Left colon (tissue), 2 donors: ENCODE measurements around the gene SLC52A3. TPM values are rescaled to one million over a fixed set of nuclear protein-coding genes. Genes with fewer than 3 reads are reported as not detected.
"Not testable (repeated sequence)": the region's sequence is repeated elsewhere in the genome, so short reads cannot be mapped to it uniquely, and the experiment has no call there.

ENCODE experiments used
- ATAC-seq: fragments of 200-7000 bp; cut with Tn5 transposase; one replicate; pipeline ENCODE4 v1.9.1; 2020; ENCODE audit warnings: mild to moderate bottlenecking, moderate library complexity
- DNase-seq, 2 donors: peaks; one replicate each; pipeline ENCODE4 v3.0.0-alpha.2; 2020
- intact Hi-C, 2 donors: fragments of 100-400 bp; cut with DNase I in 1 of 2; cut with micrococcal nuclease in 1 of 2; formaldehyde crosslinking; loops; one replicate each; pipeline versions ENCODE4 v1.11.2 to v1.14.0; 2022; cut with DNase I, micrococcal nuclease
- total RNA-seq, 2 donors: library from RNA; stranded (reverse); fragmentation: NEBNext Ultra II Directional; extraction: Animal tissue kit (Norgen Biotek cat#: 25700); gene quantifications; one replicate each; pipeline ENCODE4 v1.2.1, GENCODE V29; 2021
- donor health status: DM: no; HTN: no; CAD: no.
- donor health status: DM: yes; HTN: yes; CAD: no.

The SLC52A3 gene
- total RNA-seq, 2 donors from 2014 or later = 22.1 to 22.8 TPM

DNA sequence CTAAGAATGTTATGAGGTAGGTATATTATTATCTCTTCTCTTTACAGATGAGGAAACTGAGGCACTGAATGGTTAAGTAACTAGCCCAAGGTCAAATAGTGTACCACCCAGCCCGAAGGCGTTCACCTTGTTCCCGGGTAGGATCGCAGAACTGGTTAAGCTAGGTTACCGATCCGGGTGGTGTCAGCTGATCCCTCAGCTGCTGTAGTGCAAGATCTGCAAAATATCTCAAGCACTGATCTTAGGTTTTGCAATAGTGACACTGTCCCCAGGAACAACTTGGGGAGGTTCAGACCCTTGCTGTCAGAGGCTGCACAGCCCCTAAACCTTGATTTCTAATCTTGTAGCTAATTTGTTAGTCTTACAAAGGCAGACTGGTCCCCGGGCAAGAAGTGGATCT, 28.1 kb downstream of the SLC52A3 start:
- ATAC-seq (no peak), DNase-seq (no peak)
- intact Hi-C loops = loop anchor here in 1 of 2 donors (5.0 kb wide), 1 partner anchor 178 kb away; no protein-coding TSS in a partner anchor

GRCh38 chr20:739736-740135, 28.6 kb downstream of the SLC52A3 start:
- ATAC-seq = no peak

GRCh38 chr20:733861-734260, 34.4 kb downstream of the SLC52A3 start:
- no peak for ATAC-seq
- intact Hi-C loops = no loop called here

More at GRCh38 chr20:739736-740135, 28.6 kb downstream of the SLC52A3 start:
- DNase-seq = no peak
- intact Hi-C loops = loop anchor here in 1 of 2 donors (5.0 kb wide), 1 partner anchor 177 kb away; no protein-coding TSS in a partner anchor

DNA sequence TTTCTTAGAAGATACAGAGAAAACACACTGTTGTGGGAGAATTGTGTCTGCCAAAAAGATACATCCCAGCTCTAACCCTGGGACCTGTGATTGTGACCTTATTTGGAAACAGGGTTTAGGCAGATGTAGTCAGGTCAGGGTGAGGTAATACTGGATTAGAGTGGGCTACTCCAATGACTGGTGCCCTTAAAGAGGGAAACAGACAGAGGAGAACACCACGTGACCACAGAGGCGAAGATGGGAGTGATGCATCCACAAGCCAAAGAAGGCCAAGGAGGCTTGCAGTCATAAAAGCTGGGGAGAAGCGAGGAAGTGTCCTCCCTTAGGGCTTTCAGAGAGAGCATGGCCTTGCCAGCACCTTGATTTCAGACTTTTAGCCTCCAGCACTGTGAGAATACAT, 35.6 kb downstream of the SLC52A3 start:
- no peak for DNase-seq
- intact Hi-C loops = no loop called here
- ATAC-seq = no peak

More at GRCh38 chr20:733861-734260, 34.4 kb downstream of the SLC52A3 start:
- DNase-seq = no peak

DNA sequence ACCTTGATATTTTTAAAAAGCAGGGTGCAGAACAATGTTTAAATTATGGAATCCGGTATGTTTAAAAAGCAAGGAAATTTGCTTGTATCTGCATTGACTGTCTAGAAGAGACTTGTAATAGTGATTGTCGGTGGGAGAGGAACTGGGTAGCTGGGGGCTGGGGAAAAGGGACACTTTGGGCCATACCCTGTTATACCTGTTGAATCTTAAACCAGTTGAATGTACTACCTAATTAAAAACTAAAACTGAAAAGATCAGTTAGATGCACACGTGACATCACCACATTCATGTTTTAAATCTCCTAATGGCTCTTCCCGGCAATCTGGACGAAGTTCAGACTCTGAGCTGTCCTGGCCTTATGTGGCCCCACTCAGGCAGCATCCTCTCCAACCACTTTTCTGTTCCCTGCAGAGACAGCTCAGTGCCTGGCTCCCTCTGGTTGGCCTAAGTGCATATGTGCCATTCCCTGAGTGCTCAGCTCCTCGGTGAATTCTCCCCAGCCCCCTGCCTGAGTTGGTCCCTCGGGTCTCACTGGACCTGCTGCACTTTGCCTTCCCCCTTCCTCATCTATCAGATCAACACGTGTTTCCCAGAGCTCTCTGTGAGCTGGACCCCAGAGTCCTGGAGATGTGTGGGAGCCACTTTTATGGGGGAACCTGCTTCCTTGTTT, 36.3 kb downstream of the SLC52A3 start:
- ATAC-seq (no peak), DNase-seq (no peak)
- intact Hi-C loops = no loop called here

GRCh38 chr20:730005-730404, 38.3 kb downstream of the SLC52A3 start:
- ATAC-seq = no peak
- DNase-seq = no peak
- intact Hi-C loops = no loop called here

GRCh38 chr20:728256-728944, 39.9 kb downstream of the SLC52A3 start:
- intact Hi-C loops = no loop called here
- ATAC-seq = peak; percentile 60
- DNase-seq = peak in 1 of 2 donors; percentile 52

GRCh38 chr20:726160-726559, 42.1 kb downstream of the SLC52A3 start:
- no peak for ATAC-seq
- intact Hi-C loops = no loop called here

GRCh38 chr20:725491-725890, 42.8 kb downstream of the SLC52A3 start:
- no peak for ATAC-seq
- intact Hi-C loops = no loop called here
- no peak for DNase-seq

More at GRCh38 chr20:726160-726559, 42.1 kb downstream of the SLC52A3 start:
- DNase-seq = no peak

- intact Hi-C loops, DNase-seq, ATAC-seq: not testable (repeated sequence)
These were observed 43.5 kb downstream of the SLC52A3 start for GRCh38 chr20:724797-725196.

- no peak for DNase-seq
- intact Hi-C loops = no loop called here
- no peak for ATAC-seq
These were observed 44.5 kb downstream of the SLC52A3 start for GRCh38 chr20:723756-724155.

DNA sequence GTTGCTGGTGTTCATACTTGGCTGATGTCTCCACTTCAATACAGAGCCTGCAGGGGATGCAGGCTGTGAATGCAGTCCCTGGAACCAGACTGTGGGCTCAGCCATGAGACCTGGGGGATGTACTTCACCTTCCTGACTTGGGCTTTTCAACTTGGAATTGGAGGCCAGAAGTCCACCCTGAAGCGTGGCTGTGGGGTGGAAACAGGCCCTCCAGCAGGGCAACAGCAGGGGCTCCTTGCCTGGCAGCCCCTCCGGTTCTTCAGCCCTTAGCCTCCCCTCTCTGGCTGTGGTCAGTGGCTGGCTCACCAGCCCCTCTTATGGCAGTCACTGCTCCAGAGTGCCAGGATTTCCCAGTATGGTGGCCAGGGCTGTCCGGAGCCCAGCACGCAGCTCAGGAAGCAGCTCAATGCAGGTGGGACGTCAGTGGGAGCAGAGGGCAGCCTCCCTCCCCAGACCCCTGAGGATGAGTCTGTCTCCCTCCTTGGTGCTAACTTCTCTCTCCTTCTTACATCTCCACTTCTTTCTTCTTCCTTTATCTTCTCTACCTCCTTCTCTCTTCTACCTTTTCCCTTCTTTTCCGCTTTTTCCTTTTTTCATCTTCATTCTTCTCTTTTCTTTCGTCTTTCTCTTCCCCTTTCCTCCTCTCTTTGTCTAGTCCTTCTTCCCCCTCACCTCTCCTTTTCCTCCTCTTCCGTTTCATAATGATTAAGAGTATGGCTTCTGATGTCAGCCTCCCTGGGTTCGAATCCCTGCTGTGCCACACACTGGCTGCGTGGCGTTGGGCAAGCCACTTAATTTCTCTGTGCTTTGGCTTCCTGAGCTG, 45.3 kb downstream of the SLC52A3 start:
- DNase-seq (no peak), ATAC-seq (no peak)
- intact Hi-C loops = no loop called here

DNA sequence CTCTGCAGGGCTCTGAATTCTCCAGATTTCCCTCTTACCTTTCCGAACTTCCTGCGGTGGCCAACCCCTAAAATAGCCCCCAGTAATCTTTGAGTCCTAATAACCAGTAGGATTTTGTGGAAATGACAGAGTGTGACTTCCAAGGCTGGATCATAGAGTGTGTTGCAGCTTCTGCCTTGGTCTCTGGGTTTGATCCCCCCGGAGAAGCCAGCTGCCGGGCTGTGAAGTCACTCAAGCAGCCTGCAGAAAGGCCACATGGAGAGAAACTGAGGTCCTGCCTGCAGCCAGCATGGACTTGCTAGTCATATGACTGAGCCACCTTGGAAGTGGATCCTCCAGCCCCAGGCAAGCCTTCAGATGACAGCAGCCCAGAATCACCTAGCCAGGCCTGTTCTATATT, 46.4 kb downstream of the SLC52A3 start:
- no peak for ATAC-seq
- intact Hi-C loops = no loop called here
- DNase-seq = no peak

DNA sequence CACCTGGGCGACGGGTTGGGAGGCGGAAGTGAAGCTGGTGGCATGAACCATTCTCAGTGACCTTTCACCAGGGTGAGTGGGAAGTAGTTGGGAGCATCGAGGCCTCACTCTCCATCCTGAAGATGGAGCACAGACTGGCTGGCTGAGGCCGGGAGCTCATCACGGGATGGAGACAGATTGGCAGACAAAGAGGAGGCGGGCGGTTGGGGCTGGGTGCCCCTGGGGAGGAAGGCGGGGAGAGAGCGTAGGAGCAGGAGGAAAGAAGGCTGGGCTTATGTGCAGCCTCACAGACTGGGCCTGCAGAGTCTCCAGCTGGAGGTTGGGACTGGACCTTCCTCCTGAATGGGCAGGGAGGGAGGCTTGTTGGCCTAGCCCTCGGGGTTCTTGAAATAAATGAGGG, 48.5 kb downstream of the SLC52A3 start:
- ATAC-seq = no peak
- DNase-seq = no peak
- intact Hi-C loops = no loop called here

DNA sequence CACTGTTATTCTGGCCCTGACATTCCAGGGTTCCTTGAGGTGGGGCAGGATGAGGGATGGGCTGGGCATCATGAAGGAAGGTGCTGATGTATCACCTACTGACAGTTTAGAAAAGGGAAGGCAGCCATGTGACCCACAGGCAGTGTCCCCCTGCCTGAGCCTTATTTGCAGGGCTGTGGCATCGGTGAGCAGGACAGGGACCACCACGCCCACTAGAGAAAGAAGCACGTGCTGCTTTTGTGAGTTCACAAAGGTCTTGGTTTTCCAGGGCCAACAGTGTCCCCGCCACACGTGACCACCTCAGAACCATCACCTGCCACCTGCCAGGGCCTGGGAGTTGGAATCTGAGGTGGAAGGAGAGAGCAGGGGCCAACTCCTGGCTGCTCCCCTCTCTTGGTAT, 49.2 kb downstream of the SLC52A3 start:
- intact Hi-C loops = no loop called here
- no peak for DNase-seq
- no peak for ATAC-seq

DNA sequence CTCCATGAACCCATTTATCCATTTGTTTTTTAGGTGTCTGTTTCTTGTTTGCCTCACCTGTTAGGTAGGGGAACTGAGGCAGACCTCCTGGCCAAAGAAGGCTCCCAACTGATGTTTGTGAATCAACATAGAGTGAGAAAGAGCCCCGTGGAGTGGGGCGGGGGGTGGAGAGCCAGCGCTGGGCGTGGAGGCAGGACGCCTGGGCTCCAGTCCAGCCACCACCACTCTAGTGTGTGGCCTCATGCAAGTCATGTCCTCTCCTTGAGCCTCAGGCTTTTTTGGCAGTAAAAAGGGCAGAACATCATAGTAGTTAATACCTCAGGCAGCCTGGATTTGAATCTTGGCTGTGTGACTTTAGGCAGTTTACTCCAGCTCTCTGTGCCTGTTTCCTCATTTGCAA, 50.5 kb downstream of the SLC52A3 start:
- intact Hi-C loops = no loop called here
- ATAC-seq (no peak), DNase-seq (no peak)

DNA sequence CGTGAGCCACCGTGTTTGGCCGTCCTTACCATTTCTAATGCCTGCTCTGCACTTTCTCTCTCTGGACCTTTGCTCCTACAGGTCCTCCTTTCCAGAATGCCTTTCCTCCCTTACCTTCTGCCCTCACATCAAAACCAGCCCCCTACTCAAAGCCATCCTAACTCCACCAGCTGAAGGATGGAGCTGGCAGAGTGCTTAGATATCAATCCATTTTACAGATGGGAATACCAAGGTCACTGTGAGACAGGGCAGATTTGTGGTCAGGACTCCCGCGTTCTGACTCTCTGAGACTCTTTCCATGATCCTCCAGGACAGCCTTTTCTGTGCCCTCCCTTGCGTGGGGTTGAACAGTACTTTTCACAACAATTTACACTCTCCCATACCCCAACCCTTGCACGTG, 51.0 kb downstream of the SLC52A3 start:
- no peak for DNase-seq
- ATAC-seq = no peak
- intact Hi-C loops = no loop called here

DNA sequence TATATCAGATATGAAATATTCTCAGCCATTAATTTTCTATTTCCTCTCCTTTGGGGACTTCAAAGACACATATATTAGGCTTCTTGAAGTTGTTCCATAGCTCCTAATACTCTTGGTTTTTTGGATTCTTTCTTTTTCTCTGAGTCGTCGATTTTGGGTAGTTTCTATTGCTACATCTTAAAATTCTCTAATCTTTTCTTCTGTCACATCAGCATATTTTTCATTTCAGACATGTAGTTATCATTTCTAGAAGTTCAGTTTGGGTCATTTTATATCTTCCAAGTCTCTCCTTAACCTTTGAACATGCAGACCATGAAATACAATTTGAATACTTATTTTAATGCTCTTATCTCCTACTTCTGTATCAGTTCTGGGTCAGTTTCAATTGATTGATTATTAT, 53.8 kb downstream of the SLC52A3 start:
- intact Hi-C loops = no loop called here
- ATAC-seq (no peak), DNase-seq (no peak)

GRCh38 chr20:711576-711975, 56.7 kb downstream of the SLC52A3 start:
- intact Hi-C loops = no loop called here
- DNase-seq (no peak), ATAC-seq (no peak)
